Progenitor cell of endocrine pancreas (in vitro differentiated cells): ENCODE measurements around the gene CARS2. TPM values are rescaled to one million over a fixed set of nuclear protein-coding genes. Genes with fewer than 3 reads are reported as not detected.
A peak's percentile ranks its signal among the peaks of the same experiment; 100 is the strongest.

ENCODE experiments used
- DNase-seq: peaks from one replicate; pipeline ENCODE4 v3.0.0; 2021; ENCODE audit warnings: low spot score; ENCODE audit not compliant: unreplicated experiment
- H3K27ac Mint-ChIP-seq: 2 replicates; pipeline ENCODE4 v1.8.0; 2021; ENCODE audit warnings: mild to moderate bottlenecking, moderate library complexity, mixed read lengths
- H3K27me3 Mint-ChIP-seq: 2 replicates; pipeline ENCODE4 v1.8.0; 2021; ENCODE audit warnings: mixed read lengths
- H3K36me3 Mint-ChIP-seq: 2 replicates; pipeline ENCODE4 v1.8.0; 2022; ENCODE audit warnings: mixed read lengths; ENCODE audit not compliant: insufficient read depth
- H3K4me1 Mint-ChIP-seq: 2 replicates; pipeline ENCODE4 v1.8.0; 2021; ENCODE audit warnings: low read depth, mixed read lengths
- H3K4me3 Mint-ChIP-seq: 2 replicates; pipeline ENCODE4 v1.8.0; 2021; ENCODE audit warnings: low read depth, mild to moderate bottlenecking, moderate library complexity, mixed read lengths
- H3K9me3 Mint-ChIP-seq: 2 replicates; pipeline ENCODE4 v1.8.0; 2021; ENCODE audit warnings: low read depth, mixed read lengths
- total RNA-seq: library from RNA; stranded (reverse); gene quantifications from 2 replicates; pipeline ENCODE4 v1.2.1, GENCODE V29; 2021
- TF ChIP-seq, protein P1 (sequence below): fragments of 200-600 bp; sonication (generic); IDR thresholded peaks from one replicate; pipeline ENCODE4 v1.5.0; 2021; ENCODE audit warnings: antibody characterized with exemption, mild to moderate bottlenecking; ENCODE audit not compliant: unreplicated experiment

The CARS2 gene
- total RNA-seq, 1 donor from 2014 or later: 90.4 TPM

DNA sequence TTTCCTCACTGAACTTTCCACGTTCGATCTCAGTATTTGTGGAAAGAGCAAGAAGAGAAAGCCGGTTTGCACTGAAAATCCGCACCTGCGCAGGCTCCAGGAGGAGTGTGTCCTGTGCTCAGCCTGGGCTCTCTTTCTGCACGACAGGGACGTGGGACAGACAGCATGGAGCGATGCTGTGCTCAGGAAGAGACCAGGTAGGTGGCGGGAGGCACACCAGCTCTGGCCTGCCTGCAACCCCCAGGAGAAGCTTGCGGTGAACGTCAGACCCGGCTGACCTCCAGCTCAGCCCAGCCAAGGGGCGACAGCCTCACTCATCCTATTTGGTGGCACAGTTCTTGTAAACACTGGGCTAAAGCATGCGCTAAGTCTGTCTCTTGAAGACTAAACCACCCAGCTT lies 54.6 kb downstream of the CARS2 start:
- H3K9me3 Mint-ChIP-seq: no peaks in the 10 kb centered on the region
- no peak overlapping the region for H3K27ac Mint-ChIP-seq
- no peaks in the 10 kb centered on the region for H3K4me1 Mint-ChIP-seq
- no peak overlapping the region for H3K4me3 Mint-ChIP-seq
- H3K27me3 Mint-ChIP-seq: no peaks in the 10 kb centered on the region
- peaks cover 11% of the 10 kb centered on the region for H3K36me3 Mint-ChIP-seq
- TF ChIP-seq, protein P1, sequence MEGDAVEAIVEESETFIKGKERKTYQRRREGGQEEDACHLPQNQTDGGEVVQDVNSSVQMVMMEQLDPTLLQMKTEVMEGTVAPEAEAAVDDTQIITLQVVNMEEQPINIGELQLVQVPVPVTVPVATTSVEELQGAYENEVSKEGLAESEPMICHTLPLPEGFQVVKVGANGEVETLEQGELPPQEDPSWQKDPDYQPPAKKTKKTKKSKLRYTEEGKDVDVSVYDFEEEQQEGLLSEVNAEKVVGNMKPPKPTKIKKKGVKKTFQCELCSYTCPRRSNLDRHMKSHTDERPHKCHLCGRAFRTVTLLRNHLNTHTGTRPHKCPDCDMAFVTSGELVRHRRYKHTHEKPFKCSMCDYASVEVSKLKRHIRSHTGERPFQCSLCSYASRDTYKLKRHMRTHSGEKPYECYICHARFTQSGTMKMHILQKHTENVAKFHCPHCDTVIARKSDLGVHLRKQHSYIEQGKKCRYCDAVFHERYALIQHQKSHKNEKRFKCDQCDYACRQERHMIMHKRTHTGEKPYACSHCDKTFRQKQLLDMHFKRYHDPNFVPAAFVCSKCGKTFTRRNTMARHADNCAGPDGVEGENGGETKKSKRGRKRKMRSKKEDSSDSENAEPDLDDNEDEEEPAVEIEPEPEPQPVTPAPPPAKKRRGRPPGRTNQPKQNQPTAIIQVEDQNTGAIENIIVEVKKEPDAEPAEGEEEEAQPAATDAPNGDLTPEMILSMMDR: no peak
- no peak for DNase-seq

DNA sequence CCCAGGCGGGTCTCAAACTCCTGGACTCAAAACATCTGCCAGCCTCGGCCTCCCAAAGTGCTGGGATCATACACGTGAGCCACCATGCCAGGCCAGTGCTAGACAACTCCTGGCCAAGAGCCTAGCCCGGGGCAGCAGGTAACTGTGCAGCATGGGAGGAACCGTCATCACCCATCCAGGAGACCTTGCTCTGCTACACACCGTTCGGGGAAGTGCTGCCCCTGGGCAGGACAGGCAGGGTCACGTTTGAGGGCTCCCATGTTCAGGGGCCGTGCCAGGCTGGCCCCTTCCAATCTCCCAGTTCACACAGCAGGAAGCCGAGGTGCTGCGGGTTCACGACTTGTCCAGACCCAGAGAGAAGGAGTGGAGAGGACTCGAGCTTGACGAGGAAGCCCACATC lies 55.5 kb downstream of the CARS2 start:
- Mint-ChIP-seq H3K36me3 (peaks cover 10% of the 10 kb centered on the region), H3K27ac (no peak overlapping the region)
- DNase-seq: no peak

DNA sequence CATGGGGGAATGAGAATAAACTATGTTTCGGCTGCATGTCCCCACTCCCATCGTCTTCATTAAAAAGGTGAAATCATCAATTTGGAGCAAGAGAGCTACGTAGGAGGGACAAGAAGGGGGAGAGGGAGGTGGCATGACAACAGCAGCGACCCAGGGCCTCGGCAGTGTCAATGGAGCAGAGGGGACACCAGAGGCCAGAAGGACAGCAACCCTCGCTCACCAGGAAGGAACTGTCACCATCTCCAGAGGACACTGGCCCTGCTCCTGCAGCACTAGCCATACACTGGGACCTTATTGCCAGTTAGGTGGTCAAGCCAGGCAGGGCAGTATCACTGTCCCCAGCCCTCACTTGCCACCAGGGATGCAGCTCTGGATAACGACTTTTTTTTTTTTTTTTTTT lies 56.4 kb downstream of the CARS2 start:
- TF ChIP-seq, protein P1: no peak
- no peak overlapping the region for H3K27ac Mint-ChIP-seq
- no peaks in the 10 kb centered on the region for H3K9me3 Mint-ChIP-seq
- no peak overlapping the region for H3K4me3 Mint-ChIP-seq
- H3K4me1 Mint-ChIP-seq: no peaks in the 10 kb centered on the region
- H3K27me3 Mint-ChIP-seq: no peaks in the 10 kb centered on the region
- DNase-seq: no peak
- peaks cover 10% of the 10 kb centered on the region for H3K36me3 Mint-ChIP-seq

More for the DNA sequence above, 55.5 kb downstream of the CARS2 start:
- TF ChIP-seq, protein P1: no peak
- H3K4me1 Mint-ChIP-seq: no peaks in the 10 kb centered on the region
- no peak overlapping the region for H3K4me3 Mint-ChIP-seq
- H3K9me3 Mint-ChIP-seq: no peaks in the 10 kb centered on the region
- no peaks in the 10 kb centered on the region for H3K27me3 Mint-ChIP-seq

DNA sequence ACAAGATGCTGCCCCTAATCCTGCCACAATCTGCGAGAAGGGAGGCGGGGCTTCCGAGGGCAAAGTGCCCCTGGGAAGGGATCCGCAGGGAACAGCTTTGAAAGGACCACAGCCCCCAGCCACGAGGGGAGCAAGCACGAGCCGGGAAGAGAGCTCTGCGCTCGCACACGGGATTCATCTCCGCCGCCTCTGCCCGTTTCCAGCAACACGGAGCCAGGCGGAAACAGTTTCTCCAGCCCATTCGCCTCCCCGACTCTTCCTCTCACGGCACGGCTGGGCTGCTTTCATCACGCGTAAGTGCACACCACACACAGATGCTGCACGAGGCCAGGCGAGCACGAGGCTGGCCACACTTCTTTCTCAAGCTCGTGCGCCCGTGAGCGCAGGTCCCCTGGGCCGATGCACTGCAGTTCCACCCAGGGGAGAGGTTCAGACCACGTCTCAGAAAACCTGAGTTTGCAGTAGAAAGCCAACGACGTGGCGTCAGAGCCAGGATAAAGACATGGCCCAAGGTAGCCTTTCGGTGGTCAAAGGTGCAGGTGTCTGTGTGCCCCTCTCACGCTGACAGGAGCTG lies 57.0 kb downstream of the CARS2 start:
- Mint-ChIP-seq H3K4me3 (no peak overlapping the region), H3K4me1 (no peaks in the 10 kb centered on the region), H3K9me3 (no peaks in the 10 kb centered on the region), H3K27me3 (no peaks in the 10 kb centered on the region), H3K27ac (peak overlapping the region; percentile 16), H3K36me3 (peaks cover 8% of the 10 kb centered on the region)
- DNase-seq: no peak
- TF ChIP-seq, protein P1: no peak

DNA sequence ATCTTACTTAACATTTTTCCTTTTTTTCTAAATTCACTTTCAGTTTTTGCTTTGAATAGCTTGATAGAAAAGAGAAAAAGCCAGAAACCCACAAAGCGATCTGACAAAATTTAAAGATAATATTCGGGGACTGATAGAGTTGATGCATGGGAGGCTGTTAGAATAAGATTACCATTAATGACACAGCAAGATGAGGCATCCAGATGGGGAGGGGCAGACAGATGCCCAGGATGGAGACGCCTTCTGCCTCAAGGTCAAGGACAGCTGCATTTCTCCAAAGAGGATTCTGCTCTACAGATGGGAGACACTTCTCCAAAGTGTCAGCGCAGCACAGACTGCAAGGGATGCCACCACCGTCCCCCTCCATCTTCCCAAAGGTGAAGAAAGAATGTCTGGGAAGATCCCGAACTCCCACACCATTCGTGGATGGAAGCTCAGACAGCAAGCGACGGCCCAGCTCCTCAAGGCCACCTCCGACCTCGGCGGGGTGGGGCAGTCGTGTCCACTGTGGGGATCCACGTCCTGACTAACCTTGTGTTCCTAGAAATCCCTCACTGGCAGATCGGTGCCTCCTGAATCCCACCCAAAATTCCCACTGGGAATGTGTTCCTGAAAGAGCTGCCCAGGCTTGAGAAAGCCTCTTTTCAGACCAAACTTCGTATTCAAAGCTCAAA lies 57.6 kb downstream of the CARS2 start:
- no peaks in the 10 kb centered on the region for H3K4me1 Mint-ChIP-seq
- peaks cover 7% of the 10 kb centered on the region for H3K36me3 Mint-ChIP-seq
- no peaks in the 10 kb centered on the region for H3K9me3 Mint-ChIP-seq
- H3K27ac Mint-ChIP-seq: peak overlapping the region; percentile 16
- H3K4me3 Mint-ChIP-seq: no peak overlapping the region
- no peak for DNase-seq
- TF ChIP-seq, protein P1: no peak
- H3K27me3 Mint-ChIP-seq: no peaks in the 10 kb centered on the region
